GM06990 (cell line): ENCODE measurements around the gene INSC.

Source experiments
- DNase-seq: peaks from one replicate; pipeline ENCODE4 v3.0.0-alpha.2; 2011; ENCODE audit not compliant: insufficient read length; ENCODE audit errors: extremely low read depth
- H3K27me3 ChIP-seq: replicated peaks from 2 replicates; pipeline ENCODE4 v1.6.0; 2011; ENCODE audit warnings: low read length; ENCODE audit not compliant: control insufficient read depth, insufficient read depth
- H3K36me3 ChIP-seq: 2 replicates; pipeline ENCODE4 v1.5.1; 2011; ENCODE audit warnings: low read length; ENCODE audit not compliant: control insufficient read depth, insufficient read depth
- H3K4me3 ChIP-seq: replicated peaks from 2 replicates; pipeline ENCODE4 v1.5.1; 2011; ENCODE audit warnings: low read depth, mild to moderate bottlenecking, control low read depth, low read length
- CTCF ChIP-seq: IDR thresholded peaks from 2 replicates; pipeline ENCODE4 v1.5.1; 2011; ENCODE audit warnings: low read length, control low read depth, mild to moderate bottlenecking, inconsistent platforms; ENCODE audit not compliant: insufficient read depth, poor library complexity, severe bottlenecking

Gene INSC

GRCh38 chr11:15202626-15203025, 87.9 kb downstream of the INSC start:
- no peak for TF ChIP-seq CTCF
- Histone ChIP-seq H3K27me3 (no peaks in the 10 kb centered on the region; the same call in 1 of the 2 replicates), H3K4me3 (no peak overlapping the region), H3K36me3 (no peaks in the 10 kb centered on the region)
- no peak for DNase-seq

- Histone ChIP-seq H3K36me3 (no peaks in the 10 kb centered on the region), H3K27me3 (no peaks in the 10 kb centered on the region; the same call in 1 of the 2 replicates), H3K4me3 (no peak overlapping the region)
- DNase-seq: no peak
- no peak for TF ChIP-seq CTCF
These were observed 90.0 kb downstream of the INSC start for GRCh38 chr11:15204711-15205110.

GRCh38 chr11:15206791-15207190, 92.1 kb downstream of the INSC start:
- Histone ChIP-seq H3K4me3 (no peak overlapping the region), H3K27me3 (no peaks in the 10 kb centered on the region), H3K36me3 (no peaks in the 10 kb centered on the region)
- no peak for TF ChIP-seq CTCF
- DNase-seq: no peak

GRCh38 chr11:15208378-15209222, 93.9 kb downstream of the INSC start:
- Histone ChIP-seq H3K36me3 (no peaks in the 10 kb centered on the region), H3K27me3 (no peaks in the 10 kb centered on the region), H3K4me3 (no peak overlapping the region)
- DNase-seq: peak; percentile 39
- TF ChIP-seq CTCF: peak; percentile 93

- no peaks in the 10 kb centered on the region for H3K36me3 ChIP-seq
- TF ChIP-seq CTCF: no peak
These were observed 98.2 kb downstream of the INSC start for GRCh38 chr11:15212876-15213275.

More at GRCh38 chr11:15212876-15213275, 98.2 kb downstream of the INSC start:
- no peak for DNase-seq
- Histone ChIP-seq H3K4me3 (no peak overlapping the region), H3K27me3 (no peaks in the 10 kb centered on the region)
